Activated CD4-positive, CD25-positive, alpha-beta regulatory T cell (primary cell): ENCODE data around the gene CHIT1.

Experiments
- DNase-seq, 4 experiments: peaks; one replicate each; lab custom pipeline; 2025; lab: John Stamatoyannopoulos, UW

Gene CHIT1

GRCh38 chr1:203188686-203189232 is 40.7 kb downstream of the CHIT1 start:
- no peak for DNase-seq

GRCh38 chr1:203187689-203188264 is 41.7 kb downstream of the CHIT1 start:
- no peak for DNase-seq

- DNase-seq, result no peak
Observed at GRCh38 chr1:203187304-203187685, 42.2 kb downstream of the CHIT1 start.

DNA sequence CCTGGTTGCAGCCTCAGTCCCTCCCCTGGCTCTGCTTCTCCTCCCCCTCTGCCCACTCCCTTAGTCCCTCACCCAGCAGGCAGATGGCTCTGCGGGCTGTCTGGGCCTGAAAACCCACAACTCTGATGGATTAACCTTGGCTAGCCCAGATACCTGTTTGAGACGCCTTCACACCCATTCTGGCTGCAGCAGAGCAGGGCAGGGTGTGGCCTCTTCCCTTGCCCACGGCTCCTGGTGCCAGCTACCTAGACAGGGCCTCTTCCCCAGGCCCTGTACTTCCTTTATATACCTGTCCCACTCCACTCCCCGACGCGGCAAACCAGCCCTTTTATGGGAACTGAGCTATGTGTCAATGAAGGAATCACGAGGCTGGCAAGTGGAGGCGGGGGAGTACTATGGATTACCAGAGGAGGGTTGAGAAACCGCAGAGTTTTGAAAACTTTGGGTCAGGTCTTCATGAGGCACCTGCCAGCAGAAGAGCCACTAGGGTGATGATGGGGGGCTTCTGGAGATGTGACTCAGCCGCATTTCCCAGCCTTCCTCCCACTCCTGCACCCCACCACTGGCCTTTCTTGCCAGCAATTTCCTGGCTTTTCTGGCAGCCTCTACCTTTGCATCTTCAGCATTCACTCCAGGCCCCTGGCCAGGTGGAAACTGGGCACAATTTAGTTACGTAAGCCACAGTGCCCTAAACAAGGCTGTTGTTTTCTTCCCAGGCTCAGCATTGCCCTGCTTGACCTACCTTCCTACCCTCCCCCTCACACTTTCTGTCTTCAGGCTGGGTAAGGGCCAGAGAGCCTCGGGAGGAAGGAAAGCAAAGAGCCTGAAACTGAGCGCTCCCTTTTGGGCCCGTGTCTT is 42.8 kb downstream of the CHIT1 start, which contains the start of gene CHI3L1:
TSS of gene CHI3L1 (minus strand) at position 259 of the 858 bp plus-strand sequence. CDS start at position 178, 81 bp downstream.
- DNase-seq, result no peak

DNA sequence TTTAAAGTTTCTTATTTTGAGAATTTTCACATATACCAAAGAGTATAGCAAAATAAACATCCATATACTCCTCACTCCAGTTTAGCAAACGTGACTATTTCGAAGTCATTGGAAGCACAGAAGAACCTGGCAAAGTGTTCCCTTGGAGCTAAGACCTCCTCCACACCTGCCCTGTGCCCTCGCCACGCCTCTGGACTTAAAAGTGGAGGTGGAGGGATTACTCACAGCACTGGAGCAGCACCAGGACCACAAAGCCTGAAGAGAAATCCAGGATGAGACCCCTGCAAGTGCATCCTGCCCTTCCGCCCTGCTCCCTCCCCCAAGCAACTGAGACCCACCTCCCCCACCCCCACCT is 43.4 kb downstream of the CHIT1 start:
- DNase-seq, result no peak

DNA sequence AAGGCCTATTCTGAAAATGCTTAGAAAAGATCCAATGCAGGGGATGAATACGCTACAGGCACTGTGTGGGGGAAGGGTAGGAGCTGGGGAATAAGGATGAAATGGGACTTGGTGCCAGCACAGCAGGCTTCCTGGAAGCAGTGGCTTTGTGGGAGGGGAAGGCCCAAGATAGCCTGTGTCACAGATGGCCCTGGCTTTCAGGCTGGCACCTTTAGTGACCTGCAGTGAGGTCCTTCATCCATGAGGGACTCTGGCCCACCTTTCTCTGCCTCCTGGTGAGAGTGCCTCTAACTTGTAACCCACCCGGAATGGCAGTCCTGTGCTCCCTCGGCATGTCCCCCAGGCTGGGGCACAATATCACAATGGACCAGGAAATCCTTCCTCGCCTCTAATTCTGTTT is 43.9 kb downstream of the CHIT1 start:
- no peak for DNase-seq

DNA sequence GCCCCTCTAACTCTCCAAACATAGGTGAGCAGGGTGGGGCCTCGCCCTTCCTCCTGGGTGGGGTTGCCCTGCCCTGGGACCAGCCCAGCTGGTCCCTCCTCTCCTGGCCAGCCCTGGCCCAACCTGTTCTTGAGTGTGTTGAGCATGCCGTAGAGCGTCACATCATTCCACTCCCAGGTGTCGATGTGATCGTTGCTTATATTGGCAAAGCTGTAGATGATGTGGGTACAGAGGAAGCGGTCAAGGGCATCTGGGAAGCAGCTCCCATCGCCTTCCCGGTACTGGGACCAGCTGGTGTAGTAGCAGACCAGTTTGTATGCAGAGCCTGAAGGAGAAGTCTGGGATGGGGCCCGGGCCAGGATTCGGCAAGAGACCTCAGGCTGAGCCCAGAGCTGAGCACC is 44.4 kb downstream of the CHIT1 start:
- no peak for DNase-seq

DNA sequence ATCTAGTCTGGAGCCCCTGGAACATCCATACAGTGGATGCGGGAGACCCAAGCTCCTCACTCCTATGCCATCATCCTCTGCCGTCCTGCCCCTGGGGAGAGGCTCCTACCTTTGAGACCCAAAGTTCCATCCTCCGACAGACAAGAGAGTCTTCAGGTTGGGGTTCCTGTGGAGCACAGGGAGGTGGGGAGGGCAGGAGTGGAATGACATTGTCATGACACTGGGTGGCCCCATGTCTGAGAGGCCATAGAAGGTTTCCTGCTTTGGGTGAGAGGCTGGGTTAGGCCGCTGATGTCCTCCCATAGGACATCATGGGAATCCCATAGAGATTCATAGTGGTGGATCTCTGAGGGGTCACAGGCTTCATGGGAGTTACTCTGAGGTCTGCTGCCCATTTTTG is 45.0 kb downstream of the CHIT1 start:
- DNase-seq, result no peak

GRCh38 chr1:203183828-203184227 is 45.6 kb downstream of the CHIT1 start:
- DNase-seq, result no peak

DNA sequence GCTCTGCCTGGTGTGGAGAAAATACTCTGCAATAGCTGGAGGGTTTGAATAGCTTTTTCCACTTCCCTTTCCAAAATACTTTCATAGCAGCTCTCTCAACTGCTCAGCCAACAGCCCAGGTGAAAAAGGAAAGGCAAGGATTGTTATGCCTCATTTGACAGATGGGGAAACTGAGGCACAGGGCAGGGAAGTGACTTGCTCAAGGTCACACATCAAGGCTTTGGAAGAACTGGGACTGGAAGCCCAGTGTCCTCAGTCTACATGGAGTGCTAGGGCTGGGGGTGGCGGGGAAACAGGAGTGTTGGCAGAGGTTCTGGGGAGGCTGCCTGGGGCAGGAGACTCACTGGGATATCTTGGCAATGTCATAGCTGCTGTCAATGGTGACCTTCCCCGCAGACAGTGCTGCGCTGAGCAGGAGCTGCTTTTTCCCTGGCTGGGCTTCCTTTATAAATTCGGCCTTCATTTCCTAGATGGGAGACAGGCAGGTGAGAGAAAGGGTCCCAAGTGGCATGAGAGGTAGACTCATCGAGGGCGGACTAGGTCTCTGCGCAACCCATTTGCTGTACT is 47.0 kb downstream of the CHIT1 start:
- no peak for DNase-seq

DNA sequence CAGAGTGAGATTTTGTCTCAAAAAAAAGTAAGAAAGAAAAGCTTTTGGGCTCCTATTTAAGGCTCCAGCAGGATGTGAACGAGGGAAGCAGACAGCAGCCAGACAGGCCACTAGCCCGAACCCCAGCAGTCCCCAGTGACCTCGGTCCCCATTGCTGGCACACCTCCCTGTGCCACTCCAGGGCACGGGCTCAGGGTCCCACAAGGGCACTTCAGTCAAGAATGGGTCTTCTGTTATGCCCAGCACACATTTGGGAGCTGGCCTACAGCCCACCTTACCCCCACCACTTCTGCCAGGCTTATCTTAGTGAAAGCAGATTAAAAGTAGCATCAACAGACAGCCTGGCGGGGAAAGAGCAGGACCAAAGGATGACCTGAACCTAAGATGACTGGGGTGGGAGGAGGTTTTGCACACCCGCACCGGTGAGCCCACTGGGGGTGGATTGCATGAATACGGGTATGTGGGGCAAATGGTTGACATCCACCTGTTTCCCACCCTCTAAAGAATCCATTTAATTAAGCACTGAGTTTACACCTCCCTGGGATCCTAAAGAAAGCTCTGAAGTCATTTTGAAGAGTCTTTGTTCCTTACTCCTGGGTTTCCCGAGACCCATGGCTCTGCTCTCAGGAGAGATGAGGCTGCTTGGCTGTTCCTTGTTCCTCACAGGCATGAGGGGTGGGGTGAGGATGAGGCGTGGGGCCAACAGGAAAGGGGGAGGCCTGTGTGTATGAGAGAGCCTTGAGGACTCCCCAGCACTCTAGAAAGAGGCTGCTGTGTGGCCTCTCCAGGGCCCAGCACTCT is 47.7 kb downstream of the CHIT1 start:
- DNase-seq, result no peak

GRCh38 chr1:203180611-203181330 is 48.7 kb downstream of the CHIT1 start:
- no peak for DNase-seq

DNA sequence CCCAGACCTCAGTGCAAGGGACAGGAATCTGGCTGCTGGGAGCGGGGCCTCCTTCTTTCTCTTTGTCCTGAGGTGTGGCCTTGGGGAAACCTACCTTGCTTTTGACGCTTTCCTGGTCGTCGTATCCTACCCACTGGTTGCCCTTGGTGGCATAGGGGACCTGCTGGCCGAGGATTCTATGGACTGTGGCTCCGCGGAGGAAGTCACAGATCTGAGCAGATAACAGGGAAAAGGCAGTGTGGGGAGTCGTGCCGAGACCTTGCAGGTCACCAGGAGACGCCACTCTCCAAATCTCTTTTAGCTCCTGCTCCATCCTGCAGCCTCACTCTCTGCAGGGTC is 49.8 kb downstream of the CHIT1 start:
- DNase-seq, result no peak

DNA sequence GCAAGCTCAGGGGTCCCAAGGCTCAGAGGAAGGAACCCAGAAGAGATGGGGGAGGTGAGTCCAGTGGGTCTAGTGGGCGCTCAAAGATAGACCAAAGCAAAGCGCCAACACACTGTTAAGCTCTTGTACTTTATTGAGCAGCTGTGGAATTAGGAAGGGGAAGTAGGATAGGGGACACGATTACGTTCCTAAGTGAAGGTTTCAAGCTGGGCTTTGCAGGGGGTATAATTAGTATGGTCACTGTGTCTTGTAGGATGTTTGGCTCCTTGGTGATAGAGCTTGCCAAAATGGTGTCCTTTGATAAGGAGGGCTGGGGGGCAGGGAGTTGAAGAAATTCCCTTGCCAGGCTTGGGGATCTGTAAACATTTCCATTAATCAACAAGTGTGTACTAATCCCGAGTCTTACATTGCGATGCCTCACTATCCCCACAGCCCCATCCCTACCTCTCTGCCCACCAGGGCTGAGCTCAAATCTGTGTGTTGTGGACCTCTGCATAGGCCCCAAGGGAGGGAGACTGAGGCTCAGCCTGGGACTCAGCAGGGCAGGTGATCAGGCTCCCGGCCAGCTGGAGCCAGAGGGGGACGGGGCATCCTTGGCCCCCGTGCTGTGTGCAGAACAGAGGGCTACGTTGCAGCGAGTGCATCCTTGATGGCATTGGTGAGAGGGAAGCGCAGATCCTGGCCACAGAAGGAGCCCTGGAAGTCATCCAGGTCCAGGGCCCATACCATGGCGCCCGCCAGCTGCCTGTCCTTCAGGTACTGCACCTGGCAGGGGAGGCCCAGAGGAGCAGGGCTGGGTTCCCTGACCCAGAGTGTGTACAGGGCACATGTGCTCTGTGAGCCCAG is 50.4 kb downstream of the CHIT1 start:
- no peak for DNase-seq

- DNase-seq, result no peak
Observed at GRCh38 chr1:203178083-203178482, 51.4 kb downstream of the CHIT1 start.

DNA sequence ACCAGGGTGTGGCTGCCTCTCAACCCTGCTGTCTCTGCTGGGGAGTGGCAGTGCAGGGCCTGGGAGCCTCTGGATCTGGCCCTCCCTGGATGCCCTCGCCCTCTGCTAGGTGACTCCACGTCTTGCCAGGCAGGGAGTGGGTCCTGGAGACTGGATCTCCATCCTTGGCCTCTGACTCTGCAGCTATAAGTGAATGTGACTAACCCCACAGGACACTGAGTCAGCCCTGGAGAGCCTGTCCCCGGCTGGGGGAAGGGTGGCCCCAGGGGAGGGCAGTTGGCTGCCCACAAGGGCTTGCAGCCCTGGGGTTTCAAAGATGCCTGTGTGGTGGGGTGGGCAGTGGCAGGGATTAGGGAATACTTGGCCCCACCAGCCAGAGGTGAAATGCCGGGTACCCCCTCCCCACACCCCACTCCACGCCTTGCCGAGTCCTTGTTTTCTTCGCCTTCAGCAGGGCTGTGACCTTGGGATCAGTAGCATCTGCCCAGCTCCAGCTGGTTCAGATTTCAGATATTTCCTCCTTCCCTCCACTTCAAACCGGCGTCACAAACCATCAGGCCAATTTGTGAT is 51.9 kb downstream of the CHIT1 start:
- no peak for DNase-seq

- no peak for DNase-seq
Observed at GRCh38 chr1:203177036-203177405, 52.5 kb downstream of the CHIT1 start.

- no peak for DNase-seq
Observed at GRCh38 chr1:203176273-203177035, 53.0 kb downstream of the CHIT1 start.

DNA sequence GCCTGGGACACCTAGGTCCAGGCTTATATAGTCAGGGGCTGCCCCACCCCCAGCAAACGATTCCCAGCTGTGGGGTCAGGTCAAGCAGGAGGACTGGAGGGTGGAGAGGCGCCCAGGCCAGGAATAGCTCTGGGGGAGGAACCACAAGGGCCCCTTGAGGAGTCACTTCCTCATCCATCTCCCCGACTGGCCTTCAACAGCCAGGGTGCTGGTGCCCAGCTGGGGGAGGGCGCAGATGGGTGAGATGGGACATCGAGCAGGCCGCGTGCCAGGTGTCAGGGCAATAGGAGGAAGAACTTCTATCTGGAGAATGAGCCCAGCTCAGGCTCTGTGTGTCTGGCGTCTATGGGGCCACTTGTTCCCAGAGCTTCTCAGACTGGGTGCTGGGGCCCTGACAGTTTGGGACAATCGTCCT is 53.6 kb downstream of the CHIT1 start:
- DNase-seq, result no peak
